Muscle of back (tissue), 13 donors: ENCODE results near the gene SPA17. TPM values are rescaled to one million over a fixed set of nuclear protein-coding genes. Genes with fewer than 3 reads are reported as not detected.

ENCODE experiments used
- DNase-seq, 3 donors: peaks; one replicate each; pipeline versions ENCODE4 v3.0.0 to v3.0.0-alpha.2; 2013
- long read RNA-seq, 9 donors: transcript quantifications; one replicate each; lab custom pipeline, GENCODE V29; 2026
- polyA plus RNA-seq, 10 donors: library from polyadenylated mRNA; unstranded; fragments of 120-200 nt; gene quantifications; one replicate each; pipeline ENCODE4 v1.2.1, GENCODE V29; 2013; ENCODE audit not compliant: insufficient read length in 10 of 10

Gene SPA17
- polyA plus RNA-seq, result 1 to 10 TPM; 2.7 to 5.5 (median 3.9) TPM
- long read RNA-seq, donor 1, partial matches to known transcripts, result 0 of 1 reads
- long read RNA-seq, donor 1, other reads (novel, unspliced or antisense), result 0 of 1 reads
- long read RNA-seq, donor 2, full-length matches to known transcripts, result 3 of 3 reads
- long read RNA-seq, donor 2, partial matches to known transcripts, result 0 of 3 reads
- long read RNA-seq, donor 2, other reads (novel, unspliced or antisense), result 0 of 3 reads
- long read RNA-seq, donor 3, result 0 reads
- long read RNA-seq, donor 4, full-length matches to known transcripts, result 2 of 2 reads
- long read RNA-seq, donor 4, partial matches to known transcripts, result 0 of 2 reads
- long read RNA-seq, donor 4, other reads (novel, unspliced or antisense), result 0 of 2 reads
- long read RNA-seq, donor 5, full-length matches to known transcripts, result 1 of 1 reads
- long read RNA-seq, donor 5, partial matches to known transcripts, result 0 of 1 reads
- long read RNA-seq, donor 5, other reads (novel, unspliced or antisense), result 0 of 1 reads
- long read RNA-seq, donor 6, transcript SPA17-201 (5 exons, 853 nt), result major isoform, 5 of 5 reads
- long read RNA-seq, donor 6, partial matches to known transcripts, result 0 of 5 reads
- long read RNA-seq, donor 6, other reads (novel, unspliced or antisense), result 0 of 5 reads
- long read RNA-seq, donor 7, result 0 reads
- long read RNA-seq, donor 8, partial matches to known transcripts, result 0 of 2 reads
- long read RNA-seq, donor 8, other reads (novel, unspliced or antisense), result 0 of 2 reads
- long read RNA-seq, donor 9, partial matches to known transcripts, result 0 of 1 reads
- long read RNA-seq, donor 9, other reads (novel, unspliced or antisense), result 0 of 1 reads

- DNase-seq, result peak; percentile 94 to 97 (median 95)
Observed at GRCh38 chr11:124673333-124674167, at the start of gene SPA17, which contains the start of gene SIAE. SPA17 (plus strand) TSS chr11:124673904; CDS start chr11:124675265, 1,361 bp downstream. SIAE (minus strand) TSS chr11:124673739; CDS start chr11:124673708, 31 bp downstream.

GRCh38 chr11:124625504-124626168 lies 48.1 kb upstream of the SPA17 start:
- DNase-seq, result no peak

GRCh38 chr11:124627546-124627945 lies 46.2 kb upstream of the SPA17 start:
- DNase-seq, result no peak

- no peak for DNase-seq
Observed at GRCh38 chr11:124629961-124630360, 43.7 kb upstream of the SPA17 start.

- DNase-seq, result no peak
Observed at GRCh38 chr11:124633355-124633754, 40.3 kb upstream of the SPA17 start.

- DNase-seq, result no peak
Observed at GRCh38 chr11:124635932-124636331, 37.8 kb upstream of the SPA17 start.

- DNase-seq, result no peak
Observed at GRCh38 chr11:124638500-124638899, 35.2 kb upstream of the SPA17 start.

- no peak for DNase-seq
Observed at GRCh38 chr11:124639186-124639585, 34.5 kb upstream of the SPA17 start.

GRCh38 chr11:124640666-124641065 lies 33.0 kb upstream of the SPA17 start:
- no peak for DNase-seq

- DNase-seq, result no peak
Observed at GRCh38 chr11:124642628-124643027, 31.1 kb upstream of the SPA17 start.

- DNase-seq, result no peak
Observed at GRCh38 chr11:124643042-124643604, 30.6 kb upstream of the SPA17 start.

- peak; percentile 13 to 69 (median 18) for DNase-seq
Observed at GRCh38 chr11:124643605-124644425, 29.9 kb upstream of the SPA17 start.

- peak; percentile 51 to 83 (median 62) for DNase-seq
Observed at GRCh38 chr11:124644426-124645280, 29.1 kb upstream of the SPA17 start.

GRCh38 chr11:124646148-124646547 lies 27.6 kb upstream of the SPA17 start:
- DNase-seq, result no peak

- DNase-seq, result no peak
Observed at GRCh38 chr11:124648610-124649009, 25.1 kb upstream of the SPA17 start.

- peak in 1 of 3 donors; percentile 25 for DNase-seq
Observed at GRCh38 chr11:124656774-124657630, 16.7 kb upstream of the SPA17 start.

- DNase-seq, result no peak
Observed at GRCh38 chr11:124657904-124658303, 15.8 kb upstream of the SPA17 start.

GRCh38 chr11:124658501-124658900 lies 15.2 kb upstream of the SPA17 start:
- no peak for DNase-seq
